Kidney epithelial cell (primary cell): ENCODE data around the gene KCTD16. TPM values are rescaled to one million over a fixed set of nuclear protein-coding genes. Genes with fewer than 3 reads are reported as not detected.

ENCODE experiments used
- DNase-seq: peaks from one replicate; pipeline ENCODE4 v3.0.0-alpha.2; 2010; ENCODE audit warnings: low read depth
- H3K27me3 ChIP-seq: 2 replicates; pipeline ENCODE4 v1.6.0; 2011; ENCODE audit warnings: low read length; ENCODE audit not compliant: control insufficient read depth, insufficient read depth
- H3K36me3 ChIP-seq: 2 replicates; pipeline ENCODE4 v1.5.1; 2011; ENCODE audit warnings: low read length; ENCODE audit not compliant: control insufficient read depth, insufficient read depth
- H3K4me3 ChIP-seq: 2 replicates; pipeline ENCODE4 v1.5.1; 2011; ENCODE audit warnings: low read depth, mild to moderate bottlenecking, control low read depth, low read length
- CTCF ChIP-seq: IDR thresholded peaks from 2 replicates; pipeline ENCODE4 v1.5.1; 2011; ENCODE audit warnings: mild to moderate bottlenecking, moderate library complexity, low read length, control low read depth, inconsistent platforms; ENCODE audit not compliant: insufficient read depth, poor library complexity, severe bottlenecking
- total RNA-seq: library from RNA; depleted of rRNA; stranded (reverse); fragments of >200 nt; gene quantifications from 2 replicates; pipeline ENCODE4 v1.2.3, GENCODE V29; 2015

KCTD16 gene
- total RNA-seq, 1 donor from 2014 or later = 1.4 TPM

- TF ChIP-seq CTCF = no peak
These were observed 258.7 kb downstream of the KCTD16 start for GRCh38 chr5:144429405-144429804.

DNA sequence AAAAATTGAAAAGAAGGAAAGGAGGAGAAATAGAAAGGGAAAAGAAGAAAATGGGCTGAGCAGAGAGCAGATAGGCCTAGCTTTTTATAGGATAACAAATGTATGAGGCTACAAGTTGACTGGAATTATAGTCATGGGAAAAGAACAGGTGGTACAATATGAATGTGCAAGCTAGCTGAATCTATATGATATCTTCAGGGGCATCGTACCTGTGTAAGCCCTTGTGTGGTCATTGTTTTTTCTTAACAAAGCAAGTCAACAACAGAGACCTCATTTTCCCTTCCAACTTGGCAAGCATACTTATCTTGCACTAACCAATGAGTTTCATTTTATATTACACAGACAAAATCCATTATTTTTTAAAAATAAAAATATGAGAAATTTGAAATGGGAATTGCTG, 259.2 kb downstream of the KCTD16 start:
- Histone ChIP-seq H3K36me3 (no peaks in the 10 kb centered on the region), H3K27me3 (no peaks in the 10 kb centered on the region), H3K4me3 (no peak overlapping the region)
- no peak for DNase-seq
- no peak for TF ChIP-seq CTCF

More at GRCh38 chr5:144429405-144429804, 258.7 kb downstream of the KCTD16 start:
- no peaks in the 10 kb centered on the region for H3K27me3 ChIP-seq
- no peak for DNase-seq
- H3K36me3 ChIP-seq = no peaks in the 10 kb centered on the region
- H3K4me3 ChIP-seq = no peak overlapping the region

DNA sequence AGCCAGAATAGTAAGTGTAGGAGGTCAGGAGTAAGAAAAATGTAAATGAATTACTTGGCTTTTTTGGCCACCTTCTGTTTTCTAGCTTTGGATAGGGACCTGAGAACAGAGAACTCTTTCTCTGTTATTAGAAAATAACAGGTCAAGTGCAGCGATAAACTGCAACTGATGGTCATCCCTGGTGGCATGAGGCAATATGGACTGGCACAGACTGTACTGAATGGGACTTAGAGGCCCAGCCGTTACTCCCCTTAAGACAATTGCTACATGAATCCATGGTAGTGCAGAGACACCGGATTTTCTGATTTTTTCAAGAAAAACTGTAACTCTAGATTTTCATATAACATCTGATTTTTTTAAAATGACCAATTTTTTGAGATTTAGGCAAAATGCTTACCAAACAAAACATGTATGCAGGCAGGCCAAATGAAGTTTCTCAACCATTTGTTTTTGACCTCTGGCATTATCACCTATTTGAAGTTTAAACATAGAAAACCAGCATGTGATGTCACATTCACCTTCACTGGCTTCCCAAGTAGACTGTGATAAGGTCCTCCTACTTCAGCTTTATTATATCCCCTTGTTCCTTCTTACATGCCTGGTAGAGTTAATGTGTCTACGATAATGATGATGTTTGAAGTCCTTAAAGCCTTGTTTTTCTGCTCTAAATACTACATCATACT, 262.6 kb downstream of the KCTD16 start:
- Histone ChIP-seq H3K36me3 (no peaks in the 10 kb centered on the region), H3K27me3 (no peaks in the 10 kb centered on the region), H3K4me3 (no peak overlapping the region)
- TF ChIP-seq CTCF = no peak
- no peak for DNase-seq

GRCh38 chr5:144433893-144434292, 263.2 kb downstream of the KCTD16 start:
- no peak for TF ChIP-seq CTCF
- DNase-seq = peak; percentile 4
- H3K4me3 ChIP-seq = no peak overlapping the region
- H3K36me3 ChIP-seq = no peaks in the 10 kb centered on the region
- H3K27me3 ChIP-seq = no peaks in the 10 kb centered on the region

DNA sequence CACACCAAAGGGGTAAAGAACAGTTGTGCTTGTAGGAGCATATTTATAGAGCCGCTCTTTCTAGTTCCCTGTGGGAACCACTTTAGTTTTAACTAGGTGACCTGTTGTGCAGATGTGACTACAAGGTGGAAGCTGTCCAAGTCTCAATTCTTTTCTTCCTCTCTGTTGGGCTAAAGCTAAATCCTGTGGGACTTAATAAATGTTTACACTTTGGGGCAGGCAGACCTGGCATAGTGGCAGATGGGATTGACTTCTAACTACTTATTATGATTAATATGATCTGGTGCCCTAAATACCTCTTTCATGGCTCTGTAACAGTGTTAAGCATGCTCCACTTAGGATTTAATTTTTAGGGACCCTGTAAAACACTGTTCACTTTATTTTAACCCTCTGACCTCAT, 265.3 kb downstream of the KCTD16 start:
- Histone ChIP-seq H3K27me3 (no peaks in the 10 kb centered on the region), H3K36me3 (no peaks in the 10 kb centered on the region), H3K4me3 (no peak overlapping the region)
- no peak for TF ChIP-seq CTCF
- no peak for DNase-seq

- no peaks in the 10 kb centered on the region for H3K27me3 ChIP-seq
- H3K4me3 ChIP-seq = no peak overlapping the region
- TF ChIP-seq CTCF = no peak
- no peak for DNase-seq
- no peaks in the 10 kb centered on the region for H3K36me3 ChIP-seq
These were observed 267.6 kb downstream of the KCTD16 start for GRCh38 chr5:144438237-144438636.
